ENCODE measurements around the gene ABHD11.
A peak's percentile ranks its signal among the peaks of the same experiment; 100 is the strongest.

ABHD11 gene

DNA sequence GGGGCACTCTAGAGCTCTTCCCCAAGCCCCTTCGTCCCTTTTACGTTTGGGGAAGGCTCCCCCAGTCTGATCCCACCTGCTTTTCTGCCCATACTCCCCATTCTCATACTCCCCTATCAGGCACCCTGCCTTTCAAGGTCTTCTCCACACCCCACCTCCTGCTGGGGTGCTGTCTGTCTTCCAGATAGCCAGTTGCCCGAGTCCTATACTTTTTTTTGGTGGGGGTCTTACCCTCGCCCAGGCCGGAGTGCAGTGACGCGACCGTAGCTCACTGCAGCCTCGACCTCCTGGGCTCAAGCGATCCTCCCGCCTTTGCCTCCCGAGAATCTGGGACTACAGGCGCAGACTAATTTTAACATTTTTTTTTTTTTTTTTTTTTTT is 775 bp upstream of the ABHD11 start:
- Histone ChIP-seq H3K4me2 (ENCODE audit: low read length) (peak overlapping the region; percentile 86), H3K27me3 (ENCODE audit: low read depth, low read length) (no peaks in the 10 kb centered on the region), H2AFZ (ENCODE audit: low read depth, low read length) (peak overlapping the region; percentile 27; the same call in 1 of the 2 replicates), H3K27ac (ENCODE audit: low read length) (peak overlapping the region; percentile 41), H3K9ac (ENCODE audit: low read length) (peak overlapping the region; percentile 74), H3K36me3 (replicated peaks; ENCODE audit: low read depth, low read length) (peaks cover 9% of the 10 kb centered on the region), H3K79me2 (ENCODE audit: low read length) (peaks cover 6% of the 10 kb centered on the region; the same call in 1 of the 2 replicates), H3K4me3 (ENCODE audit: low read length) (peak overlapping the region; percentile 77), H3K4me1 (ENCODE audit: low read length) (peaks cover 31% of the 10 kb centered on the region), H3K9me3 (ENCODE audit: insufficient read depth, low read length) (no peaks in the 10 kb centered on the region), H4K20me1 (ENCODE audit: insufficient read depth, low read length) (peaks cover 6% of the 10 kb centered on the region)
- TF ChIP-seq, protein P1, sequence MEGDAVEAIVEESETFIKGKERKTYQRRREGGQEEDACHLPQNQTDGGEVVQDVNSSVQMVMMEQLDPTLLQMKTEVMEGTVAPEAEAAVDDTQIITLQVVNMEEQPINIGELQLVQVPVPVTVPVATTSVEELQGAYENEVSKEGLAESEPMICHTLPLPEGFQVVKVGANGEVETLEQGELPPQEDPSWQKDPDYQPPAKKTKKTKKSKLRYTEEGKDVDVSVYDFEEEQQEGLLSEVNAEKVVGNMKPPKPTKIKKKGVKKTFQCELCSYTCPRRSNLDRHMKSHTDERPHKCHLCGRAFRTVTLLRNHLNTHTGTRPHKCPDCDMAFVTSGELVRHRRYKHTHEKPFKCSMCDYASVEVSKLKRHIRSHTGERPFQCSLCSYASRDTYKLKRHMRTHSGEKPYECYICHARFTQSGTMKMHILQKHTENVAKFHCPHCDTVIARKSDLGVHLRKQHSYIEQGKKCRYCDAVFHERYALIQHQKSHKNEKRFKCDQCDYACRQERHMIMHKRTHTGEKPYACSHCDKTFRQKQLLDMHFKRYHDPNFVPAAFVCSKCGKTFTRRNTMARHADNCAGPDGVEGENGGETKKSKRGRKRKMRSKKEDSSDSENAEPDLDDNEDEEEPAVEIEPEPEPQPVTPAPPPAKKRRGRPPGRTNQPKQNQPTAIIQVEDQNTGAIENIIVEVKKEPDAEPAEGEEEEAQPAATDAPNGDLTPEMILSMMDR (IDR thresholded peaks at IDR 0.05; ENCODE audit: low read depth, low read length) = peak; percentile 3; the same call in 1 of the 2 replicates
- TF ChIP-seq EZH2phosphoT487 (IDR thresholded peaks at IDR 0.05; ENCODE audit: low read depth) = no peak

DNA sequence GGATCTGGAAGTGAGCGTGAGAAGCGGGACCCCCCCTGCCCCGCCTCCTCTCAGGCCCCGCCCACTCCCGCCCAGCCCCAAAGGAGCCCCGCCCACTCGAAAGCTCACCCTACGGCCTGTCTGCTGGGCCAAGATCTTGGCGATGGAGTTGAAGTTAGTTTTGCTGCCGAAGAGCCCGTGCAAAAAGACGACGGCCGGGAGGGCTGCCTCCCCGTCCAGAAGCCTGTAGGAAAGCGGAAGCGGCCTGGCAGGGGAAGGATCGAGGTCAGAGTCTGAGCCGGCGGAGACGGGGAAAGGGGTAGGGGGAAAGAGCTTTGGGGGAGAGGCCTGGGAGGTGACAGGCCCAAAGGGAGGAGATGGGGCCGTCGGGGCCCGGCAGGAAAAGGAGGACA is 386 bp downstream of the ABHD11 start:
- Histone ChIP-seq H3K9ac (ENCODE audit: low read length) (peak overlapping the region; percentile 92), H3K4me3 (ENCODE audit: low read length) (peak overlapping the region; percentile 77), H3K79me2 (ENCODE audit: low read length) (peaks cover 6% of the 10 kb centered on the region; the same call in 1 of the 2 replicates), H3K4me2 (ENCODE audit: low read length) (peak overlapping the region; percentile 82), H4K20me1 (ENCODE audit: insufficient read depth, low read length) (peaks cover 6% of the 10 kb centered on the region), H3K4me1 (ENCODE audit: low read length) (peaks cover 25% of the 10 kb centered on the region), H2AFZ (ENCODE audit: low read depth, low read length) (peak overlapping the region; percentile 51; the same call in 1 of the 2 replicates), H3K9me3 (ENCODE audit: insufficient read depth, low read length) (no peaks in the 10 kb centered on the region), H3K27me3 (ENCODE audit: low read depth, low read length) (no peaks in the 10 kb centered on the region), H3K27ac (ENCODE audit: low read length) (peak overlapping the region; percentile 58), H3K36me3 (replicated peaks; ENCODE audit: low read depth, low read length) (peaks cover 9% of the 10 kb centered on the region)
- TF ChIP-seq EZH2phosphoT487 (IDR thresholded peaks at IDR 0.05; ENCODE audit: low read depth) = no peak
- TF ChIP-seq, protein P1 (IDR thresholded peaks at IDR 0.05; ENCODE audit: low read depth, low read length) = no peak

DNA sequence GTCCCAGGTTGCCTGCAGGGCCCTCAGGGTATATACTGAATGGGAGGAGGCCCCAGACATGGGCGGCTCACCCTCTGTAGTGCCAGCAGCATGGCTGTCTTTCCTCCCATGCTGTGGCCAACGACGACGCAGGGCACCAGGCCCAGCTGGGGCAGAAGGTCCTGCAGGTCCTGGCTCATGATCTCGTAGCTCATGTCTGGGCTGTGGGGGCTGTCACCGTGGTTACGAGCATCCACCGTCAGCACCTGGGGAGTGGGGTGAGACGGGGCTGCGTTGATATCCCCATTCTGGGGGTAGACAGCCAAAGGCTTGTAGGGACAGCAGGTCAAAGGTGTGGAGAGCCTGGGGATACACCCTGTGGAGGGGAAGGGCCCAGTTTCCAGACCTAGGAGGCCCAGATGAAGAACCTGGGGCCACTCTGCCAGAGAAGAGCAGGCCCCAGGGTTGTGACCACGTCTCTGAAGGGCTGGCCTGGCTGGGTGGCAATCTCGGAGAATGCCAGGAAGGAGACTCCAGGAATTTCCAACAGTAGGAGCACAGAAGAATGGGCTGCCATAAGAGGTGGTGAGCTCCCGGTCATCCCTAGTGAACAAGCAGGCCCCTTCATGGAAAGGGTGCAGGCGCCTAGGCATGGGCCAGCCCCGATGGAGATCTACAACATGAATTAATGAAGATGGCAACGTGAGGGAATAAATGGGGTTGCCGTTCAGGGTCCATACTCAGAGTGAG is 947 bp downstream of the ABHD11 start:
- H3K9ac ChIP-seq (ENCODE audit: low read length) = no peak overlapping the region; the same call in 1 of the 2 replicates
- no peaks in the 10 kb centered on the region for H3K9me3 ChIP-seq (ENCODE audit: insufficient read depth, low read length)
- peaks cover 6% of the 10 kb centered on the region for H4K20me1 ChIP-seq (ENCODE audit: insufficient read depth, low read length)
- TF ChIP-seq EZH2phosphoT487 (IDR thresholded peaks at IDR 0.05; ENCODE audit: low read depth) = no peak
- TF ChIP-seq, protein P1 (IDR thresholded peaks at IDR 0.05; ENCODE audit: low read depth, low read length) = no peak
- H2AFZ ChIP-seq (ENCODE audit: low read depth, low read length) = no peak overlapping the region
- H3K4me3 ChIP-seq (ENCODE audit: low read length) = peak overlapping the region; percentile 77
- no peaks in the 10 kb centered on the region for H3K27me3 ChIP-seq (ENCODE audit: low read depth, low read length)
- H3K79me2 ChIP-seq (ENCODE audit: low read length) = peaks cover 6% of the 10 kb centered on the region; the same call in 1 of the 2 replicates
- peak overlapping the region; percentile 82 for H3K4me2 ChIP-seq (ENCODE audit: low read length)
- H3K27ac ChIP-seq (ENCODE audit: low read length) = no peak overlapping the region
- H3K36me3 ChIP-seq (replicated peaks; ENCODE audit: low read depth, low read length) = peaks cover 9% of the 10 kb centered on the region
- H3K4me1 ChIP-seq (ENCODE audit: low read length) = peaks cover 19% of the 10 kb centered on the region

DNA sequence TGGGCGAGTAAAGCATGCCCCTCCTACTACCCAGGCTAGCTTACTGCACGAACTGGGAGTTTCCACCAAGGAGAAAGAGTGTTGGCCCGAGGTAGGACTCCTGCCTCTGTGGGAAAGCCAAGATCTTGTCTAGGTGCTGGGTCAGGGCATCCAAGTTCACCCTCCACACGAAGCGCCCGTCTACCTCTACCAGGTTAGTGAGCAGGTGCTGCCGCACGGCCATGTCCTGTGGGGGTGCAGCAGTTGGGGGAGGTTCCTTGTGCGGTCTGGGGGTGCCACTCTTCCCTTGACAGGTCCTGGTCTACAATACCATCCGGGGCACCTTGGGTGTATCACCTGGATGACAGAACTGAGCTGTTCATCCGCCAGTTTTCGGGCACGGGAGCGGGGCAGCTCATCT is 1.7 kb downstream of the ABHD11 start:
- peaks cover 9% of the 10 kb centered on the region for H3K36me3 ChIP-seq (replicated peaks; ENCODE audit: low read depth, low read length)
- no peak overlapping the region for H3K4me3 ChIP-seq (ENCODE audit: low read length)
- H3K79me2 ChIP-seq (ENCODE audit: low read length) = peaks cover 6% of the 10 kb centered on the region; the same call in 1 of the 2 replicates
- H2AFZ ChIP-seq (ENCODE audit: low read depth, low read length) = no peak overlapping the region
- no peak overlapping the region for H3K4me2 ChIP-seq (ENCODE audit: low read length)
- no peak overlapping the region for H3K9ac ChIP-seq (ENCODE audit: low read length)
- no peak overlapping the region for H3K27ac ChIP-seq (ENCODE audit: low read length)
- H3K4me1 ChIP-seq (ENCODE audit: low read length) = peaks cover 11% of the 10 kb centered on the region
- H3K27me3 ChIP-seq (ENCODE audit: low read depth, low read length) = no peaks in the 10 kb centered on the region
- H3K9me3 ChIP-seq (ENCODE audit: insufficient read depth, low read length) = no peaks in the 10 kb centered on the region
- H4K20me1 ChIP-seq (ENCODE audit: insufficient read depth, low read length) = peaks cover 6% of the 10 kb centered on the region
- TF ChIP-seq, protein P1 (IDR thresholded peaks at IDR 0.05; ENCODE audit: low read depth, low read length) = no peak
- no peak for TF ChIP-seq EZH2phosphoT487 (IDR thresholded peaks at IDR 0.05; ENCODE audit: low read depth)
